Effector CD4-positive, alpha-beta T cell (primary cell): ENCODE measurements around the gene CASP5.

Source experiments
- DNase-seq: peaks from one replicate; pipeline ENCODE4 v3.0.0-alpha.2; 2020

Gene CASP5

GRCh38 chr11:104965735-104966134 is 57.2 kb downstream of the CASP5 start:
- DNase-seq, result no peak

DNA sequence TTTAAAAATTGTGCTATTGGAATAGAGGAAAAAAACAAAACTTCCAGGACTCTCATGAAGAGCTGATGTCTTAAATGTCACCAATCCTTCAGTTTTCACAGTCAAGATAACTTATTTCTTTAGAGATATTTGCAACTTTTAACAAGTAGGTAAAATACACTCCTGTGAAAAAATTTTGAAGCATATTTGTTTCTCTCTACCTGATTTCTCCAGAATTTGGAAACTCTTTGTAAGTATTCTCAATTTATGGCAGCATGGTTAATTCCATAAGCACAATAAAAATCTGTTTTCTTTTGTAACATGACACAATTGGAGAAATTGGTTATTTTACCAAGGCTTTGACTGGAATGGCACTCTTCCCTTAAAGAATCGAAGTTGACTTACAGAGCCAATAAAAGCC is 58.7 kb downstream of the CASP5 start:
- no peak for DNase-seq

DNA sequence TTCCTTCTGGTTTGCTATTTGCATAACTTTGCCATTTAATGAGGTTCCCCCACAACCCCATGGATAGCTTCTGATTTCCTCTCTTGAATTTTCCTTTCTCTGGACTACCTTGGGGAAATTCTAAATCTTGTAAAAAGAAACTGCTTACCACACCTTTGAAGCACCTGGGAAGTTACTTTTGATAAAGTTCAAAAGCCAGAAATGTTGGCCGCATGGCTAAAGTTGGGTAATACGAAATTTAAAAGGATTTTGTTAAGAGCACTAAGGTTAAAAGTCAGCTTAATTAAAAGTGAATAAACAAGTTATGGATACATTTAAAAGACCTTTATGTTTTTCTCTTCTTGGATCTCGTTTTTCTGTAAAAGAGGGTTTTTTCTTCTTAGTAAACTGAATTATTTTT is 60.1 kb downstream of the CASP5 start:
- DNase-seq, result no peak

GRCh38 chr11:104957280-104957679 is 65.7 kb downstream of the CASP5 start:
- DNase-seq, result no peak

DNA sequence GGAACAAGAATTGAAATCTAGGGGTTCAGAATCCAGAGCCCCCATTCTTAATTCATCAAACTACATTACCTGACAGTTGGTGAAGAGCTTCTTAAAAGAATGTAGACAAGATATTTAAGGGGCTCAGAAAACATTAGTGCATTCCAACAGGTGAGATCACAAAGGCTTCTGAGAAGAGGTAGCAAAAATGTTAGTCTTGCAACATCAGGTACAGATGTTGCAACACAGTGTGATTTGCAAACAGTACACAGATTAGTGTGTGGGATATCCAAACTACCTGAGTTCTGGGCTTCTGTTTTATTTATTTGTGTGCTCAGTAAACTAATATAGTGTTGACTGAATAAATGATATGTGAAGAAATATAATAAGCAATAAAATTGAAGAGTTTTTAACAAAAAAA is 66.4 kb downstream of the CASP5 start:
- no peak for DNase-seq

DNA sequence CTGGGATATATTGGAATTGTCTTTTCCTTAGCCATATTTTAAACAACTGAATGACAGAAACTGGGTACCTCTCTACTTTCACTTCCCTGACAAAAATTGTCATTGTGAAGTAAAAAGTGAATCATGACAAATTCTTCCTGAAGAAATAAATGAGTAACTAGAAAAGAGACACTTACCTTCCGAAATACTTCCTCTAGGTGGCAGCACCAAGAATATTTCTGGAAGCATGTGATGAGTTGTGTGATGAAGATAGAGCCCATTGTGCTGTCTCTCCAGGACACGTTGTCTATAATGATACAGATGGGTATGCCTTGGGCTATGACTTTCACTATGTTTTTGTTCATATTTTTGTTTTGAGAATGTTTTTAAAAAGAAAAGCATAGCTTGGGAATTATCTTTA is 76.1 kb downstream of the CASP5 start:
- no peak for DNase-seq
